H1 (cell line): ENCODE data around the gene HADHB. TPM values are rescaled to one million over a fixed set of nuclear protein-coding genes. Genes with fewer than 3 reads are reported as not detected.

Experiments used
- CHD2 ChIP-seq: IDR thresholded peaks from 2 replicates; pipeline ENCODE4 v1.6.1; 2012; ENCODE audit warnings: low read length, improper control_type of control experiment
- CHD7 ChIP-seq: fragments of 300-600 bp; sonication (generic); IDR thresholded peaks from 2 replicates; pipeline ENCODE4 v1.7.1; 2012; ENCODE audit warnings: low read length, moderate library complexity, mild to moderate bottlenecking, inconsistent platforms; ENCODE audit not compliant: insufficient replicate concordance
- CREB1 ChIP-seq: IDR thresholded peaks from 2 replicates; pipeline ENCODE4 v1.6.1; 2012; ENCODE audit warnings: inconsistent platforms
- EZH2 ChIP-seq: fragments of 200-600 bp; sonication (generic); IDR thresholded peaks from 2 replicates; pipeline ENCODE4 v1.7.1; 2012; ENCODE audit warnings: low read depth, mild to moderate bottlenecking, moderate library complexity, low read length, inconsistent platforms; ENCODE audit not compliant: severe bottlenecking
- POLR2AphosphoS5 ChIP-seq: IDR thresholded peaks from 2 replicates; pipeline ENCODE4 v1.6.1; 2011; ENCODE audit warnings: low read depth, low read length
- RNF2 ChIP-seq: fragments of 200-900, 300-1000 bp; sonication (generic); IDR thresholded peaks from 2 replicates; pipeline ENCODE4 v1.7.1; 2016; ENCODE audit warnings: borderline replicate concordance, low read depth, mild to moderate bottlenecking, antibody characterized with exemption, low read length; ENCODE audit not compliant: poor library complexity, severe bottlenecking; ENCODE audit errors: missing control alignments
- SIN3A ChIP-seq, 2 experiments: IDR thresholded peaks in 1 of 2; conservative IDR thresholded peaks in 1 of 2; 2 replicates each; pipeline ENCODE4 v1.6.1; 2011 to 2012; ENCODE audit warnings: low read length in 2 of 2, improper control_type of control experiment in 1 of 2, low read depth in 1 of 2, mild to moderate bottlenecking in 1 of 2
- SIX5 ChIP-seq: IDR thresholded peaks from 2 replicates; pipeline ENCODE4 v1.6.1; 2011; ENCODE audit warnings: mild to moderate bottlenecking, low read depth, low read length
- SP2 ChIP-seq: IDR thresholded peaks from 2 replicates; pipeline ENCODE4 v1.6.1; 2012; ENCODE audit warnings: mild to moderate bottlenecking, low read length, inconsistent platforms
- SRF ChIP-seq: IDR thresholded peaks from 2 replicates; pipeline ENCODE4 v1.6.1; 2011; ENCODE audit warnings: mild to moderate bottlenecking, low read depth, low read length, moderate library complexity
- polyA plus RNA-seq, 7 experiments: library from polyadenylated mRNA; depleted of rRNA in 3 of 7; stranded (reverse) in 5 of 7; unstranded in 2 of 7; fragments of >200 nt in 5 of 7; fragments of 200-250 nt in 2 of 7; gene quantifications; 1 replicate in 5 of 7; 2 replicates in 1 of 7; 4 replicates in 1 of 7; pipeline versions ENCODE4 v1.2.1 to v1.2.3, GENCODE V29; 2011 to 2013; ENCODE audit warnings: missing spikeins in 2 of 7, mixed read lengths in 2 of 7
- total RNA-seq: library from RNA; stranded (reverse); fragmentation: NEBNext Ultra II Directional; extraction: Animal tissue kit (Norgen Biotek cat#: 25700); gene quantifications from 2 replicates; pipeline ENCODE4 v1.2.1, GENCODE V29; 2021
- TF ChIP-seq, protein P1 (sequence below): IDR thresholded peaks from 2 replicates; pipeline ENCODE4 v1.6.1; 2011; ENCODE audit warnings: low read length, improper control_type of control experiment

HADHB gene
- total and polyA plus RNA-seq, 2 of the 8 experiments (the other 6 are each of a cell fraction or from before 2014, with no cell fraction given), result 47.7 to 52.3 TPM

- no peak for TF ChIP-seq CHD7
- no peak for TF ChIP-seq POLR2AphosphoS5
- no peak for TF ChIP-seq SIX5
- TF ChIP-seq SRF, result no peak
- TF ChIP-seq CREB1, result no peak
- TF ChIP-seq SIN3A (conservative IDR thresholded peaks at IDR 0.05 in 1 of 2, IDR thresholded peaks at IDR 0.05 in 1 of 2; ENCODE audit: low read depth in 1 of 2, low read length in 2 of 2), result no peak
- TF ChIP-seq EZH2, result no peak
- no peak for TF ChIP-seq CHD2
- TF ChIP-seq SP2, result no peak
- TF ChIP-seq, protein P1, sequence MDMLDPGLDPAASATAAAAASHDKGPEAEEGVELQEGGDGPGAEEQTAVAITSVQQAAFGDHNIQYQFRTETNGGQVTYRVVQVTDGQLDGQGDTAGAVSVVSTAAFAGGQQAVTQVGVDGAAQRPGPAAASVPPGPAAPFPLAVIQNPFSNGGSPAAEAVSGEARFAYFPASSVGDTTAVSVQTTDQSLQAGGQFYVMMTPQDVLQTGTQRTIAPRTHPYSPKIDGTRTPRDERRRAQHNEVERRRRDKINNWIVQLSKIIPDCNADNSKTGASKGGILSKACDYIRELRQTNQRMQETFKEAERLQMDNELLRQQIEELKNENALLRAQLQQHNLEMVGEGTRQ, result no peak
- TF ChIP-seq RNF2, result no peak
Measured at GRCh38 chr2:26333293-26333692, 88.6 kb downstream of the HADHB start (continued).
